OCI-M2 (cell line): Measurements from ENCODE around the gene PRSS21.

Source experiments
- DNase-seq: peaks from one replicate; lab custom pipeline; 2025; ENCODE audit not compliant: unreplicated experiment; lab: John Stamatoyannopoulos, UW

The PRSS21 gene

GRCh38 chr16:2779151-2779920 is 37.7 kb upstream of the PRSS21 start:
- DNase-seq = no peak

- DNase-seq = no peak
Measured at GRCh38 chr16:2779978-2780898, 36.8 kb upstream of the PRSS21 start.

- no peak for DNase-seq
Measured at GRCh38 chr16:2782583-2783351, 34.3 kb upstream of the PRSS21 start.

GRCh38 chr16:2783581-2784357 is 33.3 kb upstream of the PRSS21 start:
- no peak for DNase-seq

- DNase-seq = no peak
Measured at GRCh38 chr16:2784358-2785100, 32.5 kb upstream of the PRSS21 start.

GRCh38 chr16:2785101-2785991 is 31.7 kb upstream of the PRSS21 start:
- DNase-seq = no peak

GRCh38 chr16:2786061-2786825 is 30.8 kb upstream of the PRSS21 start:
- DNase-seq = no peak

- no peak for DNase-seq
Measured at GRCh38 chr16:2786826-2787151, 30.2 kb upstream of the PRSS21 start.

- no peak for DNase-seq
Measured at GRCh38 chr16:2787406-2787805, 29.6 kb upstream of the PRSS21 start, which contains the start of gene PRSS33. Gene PRSS33, minus strand, starts transcription at chr16:2787560. Its CDS starts 1,013 bp downstream, at chr16:2786547.

GRCh38 chr16:2787961-2788360 is 29.1 kb upstream of the PRSS21 start:
- no peak for DNase-seq

- DNase-seq = no peak
Measured at GRCh38 chr16:2790631-2791030, 26.4 kb upstream of the PRSS21 start.

- DNase-seq = no peak
Measured at GRCh38 chr16:2791174-2791573, 25.9 kb upstream of the PRSS21 start.

- no peak for DNase-seq
Measured at GRCh38 chr16:2792940-2793339, 24.1 kb upstream of the PRSS21 start.

GRCh38 chr16:2795395-2796143 is 21.5 kb upstream of the PRSS21 start:
- DNase-seq = no peak

- DNase-seq = no peak
Measured at GRCh38 chr16:2798723-2799204, 18.3 kb upstream of the PRSS21 start.

GRCh38 chr16:2799205-2799858 is 17.7 kb upstream of the PRSS21 start:
- no peak for DNase-seq

GRCh38 chr16:2799859-2800226 is 17.2 kb upstream of the PRSS21 start:
- DNase-seq = no peak
